Measurements from ENCODE around the gene WLS.
"Not testable (repeated sequence)": the region's sequence is repeated elsewhere in the genome, so short reads cannot be mapped to it uniquely, and the experiment has no call there.

WLS gene

DNA sequence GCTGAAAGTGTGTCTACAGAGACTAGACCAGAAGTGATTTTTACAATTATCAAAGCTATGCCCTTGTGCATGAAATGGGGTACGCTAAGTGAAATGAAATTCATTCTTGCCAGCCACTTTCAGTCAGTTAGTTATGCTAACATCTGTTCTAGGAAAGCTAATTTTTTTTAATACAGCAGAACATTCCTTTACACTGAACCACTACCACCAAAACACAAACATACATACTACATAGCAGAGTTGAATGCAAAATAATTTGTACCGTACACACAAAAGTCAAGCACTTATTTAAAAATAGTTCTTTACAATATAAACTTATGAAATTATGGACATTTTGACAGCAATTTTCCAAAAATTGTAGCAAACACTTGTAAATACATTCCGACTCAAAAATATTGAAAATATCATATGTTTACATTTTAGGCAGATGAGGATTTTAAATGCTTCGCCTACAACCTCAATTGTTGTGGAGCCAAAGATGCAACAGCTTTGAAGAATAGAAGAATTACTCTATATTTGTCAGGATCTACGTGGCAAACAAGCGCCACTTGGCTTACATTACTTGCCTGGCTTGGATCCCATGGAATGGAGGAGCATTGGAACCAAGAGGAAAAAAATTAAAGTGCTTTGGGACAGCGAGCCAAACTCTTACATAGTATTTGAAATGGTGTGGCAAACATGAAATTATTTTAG, 30.6 kb downstream of the WLS start:
- in situ Hi-C loops (cut with MboI; ENCODE audit: low sequenced_read_pairs), result no loop called here

DNA sequence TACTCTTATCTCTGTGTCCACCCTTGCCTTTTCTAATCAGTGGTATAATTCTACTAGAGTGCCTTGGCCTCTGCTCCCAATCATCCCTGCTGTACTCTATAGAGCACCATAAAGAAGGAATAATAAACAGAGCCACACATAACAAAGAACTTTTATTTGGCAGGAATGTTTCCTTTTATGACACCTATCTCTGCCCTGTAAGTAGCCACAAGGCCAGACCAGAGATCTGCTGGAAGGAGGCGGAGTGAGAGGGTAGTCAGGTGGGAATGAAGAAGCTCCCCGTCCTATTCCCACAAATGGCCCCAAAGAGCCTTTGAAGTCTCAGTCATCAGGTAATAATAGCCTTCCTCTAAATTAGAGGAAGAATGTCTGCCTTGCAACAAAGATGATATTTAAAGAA, 32.7 kb downstream of the WLS start:
- in situ Hi-C loops (cut with MboI; ENCODE audit: low sequenced_read_pairs), result no loop called here

- in situ Hi-C loops (cut with MboI; ENCODE audit: low sequenced_read_pairs), result no loop called here
Measured at GRCh38 chr1:68198752-68199151, 33.6 kb downstream of the WLS start.

GRCh38 chr1:68197891-68198290, 34.4 kb downstream of the WLS start:
- in situ Hi-C loops (cut with MboI; ENCODE audit: low sequenced_read_pairs), result no loop called here

GRCh38 chr1:68197461-68197860, 34.9 kb downstream of the WLS start:
- in situ Hi-C loops (cut with MboI; ENCODE audit: low sequenced_read_pairs), result no loop called here

DNA sequence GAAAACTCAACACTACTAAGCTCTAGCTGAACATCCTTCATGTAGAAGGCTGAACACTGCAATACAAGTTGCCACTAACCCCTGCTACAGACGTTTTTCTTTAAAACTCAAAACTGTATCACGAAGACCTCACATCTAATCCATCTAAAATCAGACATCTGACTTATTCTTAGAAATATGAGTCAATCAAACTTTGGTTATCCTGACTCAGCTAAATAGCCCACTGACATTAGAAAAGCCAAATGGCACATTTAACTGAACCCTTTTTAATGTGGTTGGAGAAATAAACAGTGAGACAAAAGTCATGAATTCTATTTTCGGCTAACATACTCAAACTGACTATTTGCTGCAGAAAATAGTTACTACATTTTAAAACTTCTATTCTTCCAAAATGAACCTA, 35.6 kb downstream of the WLS start:
- in situ Hi-C loops (cut with MboI; ENCODE audit: low sequenced_read_pairs), result no loop called here

DNA sequence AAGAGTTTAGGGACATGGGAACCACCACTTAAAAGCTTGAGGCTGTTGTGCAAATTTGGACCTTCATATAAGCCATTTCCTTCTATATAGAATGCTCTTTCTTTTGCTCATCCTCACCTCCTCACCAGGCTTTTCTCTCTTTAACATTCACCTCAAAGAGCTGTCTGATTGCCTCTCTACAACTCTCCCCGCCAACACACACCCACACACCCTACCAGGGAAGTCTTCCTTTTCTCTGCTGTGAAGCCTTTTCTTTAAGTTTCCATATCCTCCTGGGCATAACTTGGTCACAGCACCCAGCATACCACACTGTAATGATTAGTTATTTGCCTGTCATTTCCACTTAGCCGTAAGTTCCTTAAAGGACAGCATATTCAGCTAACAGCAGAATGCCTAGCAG, 40.6 kb downstream of the WLS start:
- in situ Hi-C loops (cut with MboI; ENCODE audit: low sequenced_read_pairs), result no loop called here

- in situ Hi-C loops (cut with MboI; ENCODE audit: low sequenced_read_pairs), result no loop called here
Measured at GRCh38 chr1:68188644-68189340, 43.5 kb downstream of the WLS start.

- in situ Hi-C loops (cut with MboI; ENCODE audit: low sequenced_read_pairs), result no loop called here
Measured at GRCh38 chr1:68188060-68188538, 44.2 kb downstream of the WLS start.

DNA sequence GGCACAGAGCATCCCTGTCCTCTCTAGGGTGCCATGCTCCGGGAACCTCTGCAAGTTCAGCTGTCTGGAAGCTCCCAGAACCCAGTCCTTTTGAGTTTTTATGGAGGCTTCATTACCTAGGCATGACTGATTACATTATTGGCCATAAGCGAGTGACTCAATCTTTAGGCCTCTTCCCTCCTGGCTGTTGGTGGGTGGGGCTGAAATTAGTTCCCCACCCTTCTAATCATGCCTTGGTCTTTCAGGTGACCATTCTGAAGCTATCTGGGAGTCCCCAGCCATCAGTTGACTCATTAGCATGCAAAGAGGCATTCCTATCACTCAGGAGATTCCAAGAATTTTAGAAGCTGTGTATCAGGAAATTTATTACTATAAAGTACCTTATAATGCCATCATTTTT, 46.6 kb downstream of the WLS start:
- in situ Hi-C loops (cut with MboI; ENCODE audit: low sequenced_read_pairs), result no loop called here

- in situ Hi-C loops (cut with MboI; ENCODE audit: low sequenced_read_pairs), result no loop called here
Measured at GRCh38 chr1:68183895-68184294, 48.4 kb downstream of the WLS start.

GRCh38 chr1:68181165-68181556, 51.2 kb downstream of the WLS start:
- in situ Hi-C loops (cut with MboI; ENCODE audit: low sequenced_read_pairs), result no loop called here

DNA sequence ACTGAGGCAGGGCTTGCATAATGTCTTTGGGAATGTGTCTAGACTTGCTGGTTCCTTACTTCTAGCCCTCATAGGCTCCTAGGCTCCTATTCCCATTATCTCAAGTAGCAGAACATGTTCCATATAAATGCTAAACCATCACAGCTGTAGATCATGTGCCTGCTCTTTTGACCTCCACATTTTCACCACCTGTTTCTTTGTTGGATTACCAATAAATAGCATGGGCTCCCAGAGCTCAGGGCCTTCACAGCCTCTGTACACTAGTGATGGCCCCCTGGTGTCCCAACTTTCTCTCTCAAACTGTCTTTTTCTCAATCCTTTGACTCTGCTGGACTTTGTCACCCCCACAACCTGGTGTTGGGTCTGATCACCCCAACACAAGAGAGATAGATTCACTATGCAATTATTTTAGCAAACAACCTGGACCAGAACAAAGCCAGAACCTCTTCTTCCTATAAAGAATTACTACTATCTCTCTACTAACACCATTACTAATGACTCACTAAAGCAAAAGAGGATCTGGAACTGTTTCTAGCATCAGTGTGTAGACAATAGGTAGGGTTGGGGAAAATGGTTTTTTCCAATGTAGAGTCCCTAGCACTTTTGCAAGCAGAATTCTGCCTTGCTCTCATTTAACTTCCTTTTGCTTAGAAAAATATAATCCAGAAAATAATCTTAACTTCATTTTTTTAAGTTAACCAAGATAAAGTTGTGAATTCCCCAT, 51.7 kb downstream of the WLS start:
- in situ Hi-C loops (cut with MboI; ENCODE audit: low sequenced_read_pairs), result no loop called here

DNA sequence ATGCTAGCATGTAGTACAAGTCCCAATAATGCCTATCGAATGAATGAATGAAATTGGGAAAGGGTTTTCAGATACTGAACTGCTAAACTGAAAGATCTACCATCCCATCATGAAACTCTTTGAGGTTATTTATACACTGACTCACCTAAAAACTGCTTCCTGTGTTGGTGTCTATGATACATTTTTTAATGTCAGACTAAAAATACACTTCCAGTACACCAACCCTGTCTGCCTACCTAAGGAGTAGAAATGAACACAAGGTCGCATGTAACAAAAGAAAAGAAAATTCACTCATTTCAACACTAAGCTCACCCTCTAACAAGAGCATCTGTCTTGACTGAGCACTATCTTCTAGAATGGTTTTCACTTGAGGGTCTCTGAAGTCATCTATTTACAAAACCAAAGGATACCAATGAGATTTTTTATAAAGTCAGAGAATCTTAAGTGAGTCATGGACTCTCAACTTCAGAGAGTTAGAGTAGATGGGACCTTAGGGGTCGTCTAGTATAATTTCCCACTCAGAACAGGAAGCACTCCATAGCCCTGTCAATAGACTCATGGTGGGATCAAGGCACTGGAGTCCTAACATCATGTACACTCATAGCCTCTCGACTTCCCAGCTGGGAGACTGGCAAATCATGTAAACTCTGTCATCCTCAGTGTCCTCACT, 53.4 kb downstream of the WLS start:
- in situ Hi-C loops (cut with MboI; ENCODE audit: low sequenced_read_pairs), result no loop called here

- in situ Hi-C loops (cut with MboI; ENCODE audit: low sequenced_read_pairs), result no loop called here
Measured at GRCh38 chr1:68175621-68176398, 56.5 kb downstream of the WLS start.

GRCh38 chr1:68174738-68175113, 57.6 kb downstream of the WLS start:
- in situ Hi-C loops (cut with MboI; ENCODE audit: low sequenced_read_pairs), result no loop called here

DNA sequence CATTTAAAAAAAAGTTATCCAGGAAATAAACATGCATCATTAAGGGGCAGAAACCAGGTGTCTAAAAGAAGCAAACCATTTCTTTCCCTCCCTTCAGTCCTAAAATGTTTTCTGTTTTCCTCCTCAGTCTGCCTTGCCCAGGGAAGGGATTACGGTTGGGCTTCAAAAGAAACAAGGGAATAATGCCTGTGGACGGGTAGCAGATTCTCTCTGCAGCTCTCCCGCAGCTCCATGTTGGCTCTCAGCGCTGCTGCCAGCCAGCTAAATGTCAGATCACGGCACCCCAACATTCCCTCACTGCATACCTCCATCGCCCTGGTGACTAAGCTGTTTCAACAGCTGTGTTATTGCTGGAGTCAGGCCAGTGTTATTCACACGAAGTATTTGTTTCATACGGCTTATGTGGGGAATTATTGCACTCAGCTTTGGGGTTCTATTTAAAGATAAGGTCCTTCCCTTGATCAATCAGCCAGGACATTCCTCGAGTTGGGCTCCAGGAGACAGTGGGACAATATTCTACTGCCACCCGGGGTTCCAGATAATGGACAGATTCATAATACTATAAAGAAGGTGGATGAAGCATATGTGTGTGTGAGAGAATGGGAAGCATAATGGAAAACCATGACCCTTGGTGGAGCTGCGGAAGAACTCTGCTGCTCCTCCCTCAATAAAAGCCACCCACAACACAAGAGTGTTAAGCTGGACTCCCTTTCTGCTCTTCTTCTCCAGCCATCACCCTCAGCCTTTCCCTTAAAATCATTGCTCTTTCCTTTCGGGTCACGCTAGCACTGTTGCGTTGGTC, 58.2 kb downstream of the WLS start:
- in situ Hi-C loops (cut with MboI; ENCODE audit: low sequenced_read_pairs), result no loop called here

- in situ Hi-C loops (cut with MboI; ENCODE audit: low sequenced_read_pairs), result no loop called here
Measured at GRCh38 chr1:68173283-68173935, 58.9 kb downstream of the WLS start.

GRCh38 chr1:68171795-68172194, 60.5 kb downstream of the WLS start:
- in situ Hi-C loops (cut with MboI; ENCODE audit: low sequenced_read_pairs), result not testable (repeated sequence)
